HG03354 (cell line): ENCODE data around the gene SLC5A5.

Experiments
- ATAC-seq: cut with Tn5 transposase; IDR thresholded peaks from one replicate; pipeline ENCODE4 v1.9.1; 2021; ENCODE audit warnings: mild to moderate bottlenecking; ENCODE audit not compliant: unreplicated experiment, poor library complexity, severe bottlenecking

Gene SLC5A5

GRCh38 chr19:17871878-17872250, at the start of gene SLC5A5:
Gene SLC5A5 (plus strand): TSS chr19:17871945. CDS start chr19:17872320, 375 bp downstream.
- ATAC-seq, result no peak

GRCh38 chr19:17824339-17824738, 47.4 kb upstream of the SLC5A5 start:
- ATAC-seq, result no peak

DNA sequence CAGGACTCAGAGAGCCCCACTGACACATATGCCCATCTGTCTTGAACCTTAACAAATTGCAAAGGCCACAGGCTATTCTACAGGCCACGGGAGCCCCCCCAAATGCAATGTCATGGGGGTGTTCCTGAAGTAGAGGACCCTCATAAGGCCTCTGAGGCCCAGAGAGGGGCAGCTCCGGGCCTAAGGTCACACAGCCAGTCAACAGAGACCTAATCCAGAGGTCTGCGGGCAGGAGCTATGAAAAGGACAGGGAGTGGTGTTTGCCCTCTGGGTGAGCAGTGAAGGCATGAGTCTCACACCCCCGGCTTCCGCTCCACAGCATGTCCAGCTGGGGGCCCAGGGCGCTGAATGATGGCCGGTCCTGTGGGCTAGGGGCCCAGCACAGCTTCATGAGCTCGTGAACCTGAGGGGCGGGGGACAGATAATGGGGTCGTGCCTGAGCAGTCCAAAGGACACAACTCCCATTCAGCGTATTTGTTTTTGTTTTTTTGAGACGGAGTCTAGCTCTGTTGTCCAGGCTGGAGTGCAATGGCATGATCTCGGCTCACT, 45.2 kb upstream of the SLC5A5 start:
- ATAC-seq, result no peak

- ATAC-seq, result no peak
These were observed 41.7 kb upstream of the SLC5A5 start for GRCh38 chr19:17829855-17830566.

DNA sequence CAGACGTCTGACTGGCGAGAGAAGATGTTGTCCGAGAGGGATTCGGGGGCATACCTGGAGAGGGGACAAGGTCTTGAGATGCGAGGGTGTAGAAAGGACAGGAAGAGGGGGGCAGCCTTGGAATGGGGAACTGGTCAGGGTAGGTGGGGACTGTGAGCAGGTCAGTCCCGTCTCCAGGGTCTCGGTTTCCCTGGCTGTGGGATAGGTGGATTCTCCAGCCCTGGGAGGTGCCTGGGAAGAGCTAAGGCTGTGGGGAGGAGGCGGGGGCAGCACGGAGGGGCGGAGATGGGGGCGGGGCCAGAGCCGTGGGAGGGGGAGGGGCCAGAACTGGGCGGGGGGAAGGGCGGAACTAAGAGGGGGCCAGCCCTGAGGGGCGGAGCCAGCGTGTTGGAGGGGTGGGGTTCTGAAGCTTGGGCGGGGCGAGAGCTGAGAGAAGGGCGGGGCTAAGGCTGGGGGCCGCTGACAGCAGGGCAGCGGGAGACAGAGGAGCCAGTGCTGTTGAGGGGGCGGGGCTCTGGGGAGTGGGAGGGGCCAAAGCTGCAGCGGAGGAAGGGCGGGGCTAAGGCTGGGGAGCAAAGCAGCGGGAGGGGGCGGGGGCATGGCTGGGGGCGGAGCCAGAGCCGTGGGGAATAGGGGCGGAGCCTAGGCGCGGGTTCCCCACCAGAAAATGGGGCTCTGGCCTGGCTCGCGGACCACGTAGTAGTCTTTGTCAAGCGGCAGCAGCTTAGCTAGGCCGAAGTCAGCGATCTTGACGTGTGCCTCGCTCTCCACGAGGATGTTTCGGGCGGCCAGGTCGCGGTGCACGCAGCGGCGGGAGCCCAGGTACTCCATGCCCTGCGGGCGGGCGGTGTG, 41.0 kb upstream of the SLC5A5 start:
- ATAC-seq, result no peak

DNA sequence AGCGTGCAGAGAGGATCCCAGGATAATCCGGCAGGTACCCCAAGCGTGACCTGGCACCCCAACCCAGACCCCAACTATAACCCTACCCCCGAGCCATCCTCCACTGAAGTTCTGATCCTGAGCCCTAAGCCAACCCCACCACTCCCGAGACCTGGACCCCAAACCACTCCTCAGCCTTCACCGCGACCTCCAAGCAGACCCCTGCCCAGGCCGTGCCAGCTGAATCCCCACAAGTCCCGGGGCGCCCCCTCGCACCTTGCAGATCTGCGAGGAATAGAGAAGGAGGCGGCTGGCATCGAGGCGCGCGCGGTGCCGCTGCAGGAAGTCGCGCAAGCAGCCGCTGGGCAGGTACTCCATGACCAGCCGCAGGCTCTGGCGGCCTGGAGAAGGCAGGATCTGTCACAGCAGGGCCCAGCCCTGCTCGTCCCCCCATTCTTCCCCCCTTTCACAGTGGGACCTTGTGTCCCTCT, 40.3 kb upstream of the SLC5A5 start:
- ATAC-seq, result no peak

DNA sequence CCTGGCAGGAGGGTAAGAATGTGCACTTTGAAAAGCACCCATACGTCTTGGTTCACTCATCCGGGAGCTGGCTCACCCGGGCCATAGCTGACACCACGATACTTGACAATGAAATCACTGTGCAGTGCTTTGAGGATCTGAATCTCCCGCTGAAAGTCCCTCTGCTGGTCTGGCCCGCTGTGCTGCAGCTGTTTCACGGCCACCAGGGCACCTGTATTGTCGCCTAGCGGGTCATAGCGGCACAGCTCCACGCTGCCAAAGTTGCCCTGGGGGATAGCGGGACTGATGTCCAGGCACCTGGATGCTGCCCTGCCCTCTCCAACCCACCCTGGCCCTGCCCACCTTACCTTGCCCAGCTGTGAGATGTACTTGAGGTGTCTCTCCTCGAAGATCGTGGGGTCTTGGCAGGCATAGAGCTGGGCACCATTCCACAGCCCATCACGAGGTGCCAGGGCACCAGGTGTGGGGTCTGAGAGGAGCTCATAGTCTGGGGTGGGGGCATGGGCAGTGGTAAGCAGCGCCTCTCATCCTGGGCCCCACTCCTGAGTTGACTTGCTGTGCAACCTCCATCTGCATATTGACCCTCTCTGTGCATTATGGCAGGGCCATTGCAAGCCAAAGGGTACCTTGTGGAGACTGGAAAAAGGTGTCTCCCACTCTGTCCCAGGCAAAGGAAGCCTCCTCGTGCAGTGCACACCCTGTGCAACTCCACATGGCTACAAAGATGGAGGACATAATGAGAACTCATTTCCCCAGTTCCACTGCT, 39.1 kb upstream of the SLC5A5 start:
- no peak for ATAC-seq

DNA sequence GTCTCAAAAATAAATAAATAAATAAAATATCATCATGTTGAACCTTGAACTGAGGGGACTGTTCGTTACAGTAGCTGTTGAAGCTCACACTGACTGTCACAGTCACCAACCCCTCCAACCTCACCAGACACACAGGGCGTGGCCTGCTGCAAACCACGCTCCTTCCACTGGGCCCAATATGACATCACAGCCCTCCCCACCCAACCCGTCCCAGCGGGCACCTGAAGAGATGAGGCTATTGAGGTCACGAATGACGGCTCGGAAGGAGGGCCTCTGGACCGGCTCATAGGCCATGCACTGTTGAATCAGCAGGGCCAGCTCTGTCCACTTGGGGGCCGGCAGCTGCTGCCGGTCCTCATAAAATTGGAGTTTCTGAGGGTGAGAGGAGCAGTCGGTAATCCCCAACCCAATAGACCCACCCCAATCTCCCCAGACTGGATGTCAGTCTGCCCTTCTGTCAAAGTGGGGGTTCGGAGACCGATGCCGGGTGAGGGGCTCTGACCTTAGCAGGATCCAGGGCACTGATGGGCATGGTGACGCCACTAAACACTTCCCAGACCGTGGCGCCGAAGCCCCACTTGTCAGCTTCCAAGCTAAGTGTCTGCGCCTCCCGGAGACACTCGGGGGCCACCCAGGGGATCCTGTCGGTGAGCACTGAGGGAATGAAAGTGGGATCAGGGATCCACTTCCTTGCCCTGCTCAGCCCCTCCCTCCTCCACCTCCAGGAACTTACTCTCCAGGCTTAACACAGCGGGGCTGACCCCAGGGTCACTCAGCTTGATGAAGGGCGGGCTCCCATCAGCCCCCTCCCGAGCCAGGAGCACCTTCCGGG, 37.2 kb upstream of the SLC5A5 start:
- no peak for ATAC-seq

DNA sequence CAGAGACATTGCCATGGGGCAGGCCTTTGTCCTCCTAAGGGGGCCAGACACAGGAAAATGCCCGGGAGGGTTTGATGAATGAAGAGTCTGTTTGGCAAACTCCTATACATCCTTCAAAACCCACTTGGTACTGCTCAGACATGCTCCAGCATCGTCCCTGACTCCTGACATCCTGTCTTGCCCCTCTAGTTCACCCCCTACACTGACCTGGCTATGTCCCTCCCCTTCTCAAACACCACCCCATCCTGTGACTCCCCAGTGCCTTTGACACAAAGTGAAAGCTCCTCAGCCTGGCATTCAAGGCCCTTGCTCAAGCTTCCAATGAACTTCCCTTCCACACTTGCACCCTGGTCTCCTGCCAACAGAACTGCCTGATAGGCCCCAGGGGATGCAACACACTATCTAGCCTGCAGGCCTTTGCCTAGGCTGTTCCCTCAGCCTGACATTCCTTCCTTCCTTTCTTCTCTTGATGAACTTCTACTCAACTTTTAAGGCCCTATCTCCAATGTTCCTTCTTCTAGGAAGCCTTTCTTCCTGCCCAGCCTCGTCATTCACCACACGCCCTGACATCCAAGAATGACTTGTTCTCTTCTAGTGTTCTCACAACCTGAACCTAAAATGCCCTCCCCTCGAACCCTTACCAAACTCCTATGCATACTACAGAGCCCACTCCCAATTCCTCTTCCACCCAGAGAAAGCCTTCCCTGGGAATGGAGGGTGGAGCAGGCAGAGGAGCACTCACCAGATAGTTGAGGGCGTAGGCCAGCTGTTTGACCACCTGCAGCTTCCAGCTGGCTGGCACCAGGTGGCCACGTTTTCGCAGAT, 36.4 kb upstream of the SLC5A5 start:
- ATAC-seq, result no peak

DNA sequence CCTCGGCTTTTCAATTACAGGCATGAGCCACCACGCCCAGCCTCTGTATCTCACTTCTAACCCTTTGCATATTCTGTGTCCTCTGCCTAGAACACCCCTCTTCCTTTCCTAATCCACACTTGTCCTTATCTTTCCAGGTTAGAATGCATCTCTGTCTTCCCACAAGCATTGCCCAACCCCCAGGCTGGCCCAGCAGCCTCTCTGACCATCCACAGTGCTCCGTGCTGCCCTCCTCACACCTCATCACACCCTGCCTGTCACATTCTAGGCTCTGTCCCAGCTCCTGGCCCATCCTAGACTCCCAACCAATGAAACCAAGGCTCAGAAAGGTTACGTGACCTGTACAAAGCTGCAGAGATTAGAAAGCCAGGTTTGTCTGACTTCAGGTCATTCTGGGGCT, 35.2 kb upstream of the SLC5A5 start:
- ATAC-seq, result no peak

DNA sequence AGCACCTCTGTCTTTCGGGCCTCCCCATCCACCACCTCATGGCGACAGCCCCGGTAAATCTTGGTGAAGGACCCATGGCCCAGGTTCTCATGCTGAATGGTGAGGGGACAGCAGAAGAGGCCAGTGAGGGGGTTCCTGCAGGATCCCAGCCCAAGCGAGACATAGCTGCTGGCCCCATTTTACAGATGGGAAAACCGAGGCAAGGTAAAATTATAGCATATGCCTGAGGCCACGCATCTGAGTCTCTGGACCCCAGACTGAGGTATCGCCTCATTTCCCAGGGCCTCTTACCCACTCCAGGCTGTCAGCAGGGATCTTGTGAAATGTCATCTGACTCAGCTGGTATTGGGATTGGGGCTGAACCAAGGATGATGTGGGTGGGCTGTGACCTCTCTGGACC, 33.8 kb upstream of the SLC5A5 start:
- no peak for ATAC-seq

DNA sequence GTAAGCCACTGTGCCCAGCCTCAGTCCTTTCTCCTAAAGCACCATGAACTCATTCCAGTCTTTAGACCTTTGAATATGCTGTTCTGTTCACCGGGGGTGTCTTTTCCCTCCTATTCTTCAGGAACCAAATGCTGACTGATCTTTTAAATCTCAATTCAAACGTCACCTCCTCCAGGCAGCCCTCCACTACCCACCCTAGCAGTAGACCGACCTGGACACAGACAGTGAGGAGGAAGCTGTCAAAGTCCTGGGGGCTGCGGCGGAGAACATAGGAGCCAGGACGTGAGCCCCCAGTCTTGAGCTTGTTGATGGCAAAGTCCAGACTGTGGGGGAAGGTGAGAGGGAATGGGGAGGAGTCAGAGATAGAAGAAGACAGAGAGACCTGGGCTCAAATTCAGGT, 31.7 kb upstream of the SLC5A5 start:
- ATAC-seq, result no peak

DNA sequence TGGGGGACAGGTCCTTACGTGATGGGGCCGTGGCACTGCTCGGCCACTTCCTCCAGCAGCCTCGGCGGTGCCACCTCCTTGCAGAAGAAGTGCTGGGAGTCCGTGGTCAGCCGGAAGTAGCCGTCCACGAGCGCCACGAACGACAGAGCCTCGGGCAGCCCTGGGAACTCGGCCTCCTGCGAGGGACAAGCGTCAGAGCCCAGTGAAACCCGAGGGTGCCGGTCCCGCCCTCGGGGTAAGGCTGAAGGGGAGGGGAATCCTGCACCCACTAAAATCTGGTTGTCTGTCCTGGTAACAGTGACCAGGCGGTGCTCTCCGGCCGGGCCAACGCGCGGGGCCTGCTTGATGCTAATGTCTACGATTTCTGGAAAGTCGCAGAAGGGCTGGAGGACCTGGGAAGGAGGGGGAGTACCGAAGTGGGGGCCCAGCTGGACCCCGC, 30.4 kb upstream of the SLC5A5 start:
- ATAC-seq, result no peak

DNA sequence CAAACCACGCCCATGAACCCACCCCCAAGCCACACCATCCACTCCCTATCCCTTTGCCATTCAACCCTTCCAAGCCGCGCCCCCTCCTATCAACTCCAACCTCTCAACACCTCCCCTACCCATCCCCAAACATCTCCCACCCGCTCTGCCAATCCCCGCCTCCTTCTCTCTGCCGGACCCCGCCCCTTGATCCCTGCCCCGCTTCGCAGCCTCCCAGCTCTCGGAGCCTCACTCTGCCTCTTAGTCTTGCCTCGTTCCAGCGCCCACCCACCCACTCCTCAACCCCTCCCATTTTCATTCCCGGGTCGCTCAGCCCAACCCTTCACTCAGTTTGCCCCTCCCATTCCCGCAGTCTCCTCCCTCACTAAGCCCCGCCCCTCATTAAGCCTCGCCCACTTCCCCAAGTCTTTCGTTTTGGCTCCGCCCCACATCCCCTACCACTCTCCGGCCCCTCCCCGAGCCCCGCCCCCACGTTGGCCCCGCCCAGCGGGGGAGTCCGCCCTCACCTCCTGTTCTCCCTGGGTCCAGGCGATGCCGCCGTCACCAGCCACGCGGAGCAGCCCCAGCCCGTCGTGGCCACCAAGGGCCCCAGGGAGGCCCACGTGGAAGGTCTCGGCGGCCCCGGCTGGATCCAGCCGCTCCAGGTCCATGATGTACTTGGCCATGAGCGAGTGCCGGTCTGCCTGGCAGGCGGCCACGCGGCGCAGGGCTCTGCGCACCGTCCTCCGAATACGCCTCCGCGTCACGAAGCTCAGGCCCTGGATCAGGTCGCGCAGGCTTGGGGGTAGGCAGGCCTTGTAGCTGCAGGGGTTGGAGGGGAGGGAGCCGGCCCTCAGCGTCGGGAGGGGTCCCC, 29.7 kb upstream of the SLC5A5 start:
- no peak for ATAC-seq

DNA sequence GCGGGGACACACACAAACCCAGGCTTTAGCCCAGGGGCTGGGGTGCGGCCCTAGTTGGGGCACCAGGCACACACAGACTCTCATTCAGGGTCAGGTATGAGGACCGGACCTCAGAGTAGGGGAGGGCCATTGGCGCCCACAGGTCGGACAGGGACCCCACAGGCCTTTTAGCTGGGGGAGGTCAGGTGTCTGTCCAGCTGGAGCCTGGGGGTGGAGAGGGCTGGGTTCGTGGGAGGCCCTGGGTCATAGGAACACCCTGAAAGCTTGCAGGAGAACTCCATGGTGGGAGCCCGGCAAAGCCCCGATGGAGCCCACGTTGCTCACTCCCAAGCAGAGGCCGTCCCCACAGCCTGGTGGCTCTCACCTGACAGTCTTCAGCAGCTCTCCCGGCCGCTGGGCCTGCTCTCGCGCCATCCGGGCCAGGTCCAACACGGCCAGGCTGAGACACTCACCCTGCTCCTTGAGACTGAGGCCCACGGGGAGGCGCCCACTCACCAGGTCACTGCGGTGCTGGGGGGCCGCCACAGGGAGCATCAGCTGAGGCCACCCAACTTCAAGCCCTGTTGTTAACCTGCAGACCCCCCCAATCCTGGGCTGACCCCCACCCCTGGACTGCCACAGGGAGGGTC, 29.0 kb upstream of the SLC5A5 start:
- ATAC-seq, result no peak

DNA sequence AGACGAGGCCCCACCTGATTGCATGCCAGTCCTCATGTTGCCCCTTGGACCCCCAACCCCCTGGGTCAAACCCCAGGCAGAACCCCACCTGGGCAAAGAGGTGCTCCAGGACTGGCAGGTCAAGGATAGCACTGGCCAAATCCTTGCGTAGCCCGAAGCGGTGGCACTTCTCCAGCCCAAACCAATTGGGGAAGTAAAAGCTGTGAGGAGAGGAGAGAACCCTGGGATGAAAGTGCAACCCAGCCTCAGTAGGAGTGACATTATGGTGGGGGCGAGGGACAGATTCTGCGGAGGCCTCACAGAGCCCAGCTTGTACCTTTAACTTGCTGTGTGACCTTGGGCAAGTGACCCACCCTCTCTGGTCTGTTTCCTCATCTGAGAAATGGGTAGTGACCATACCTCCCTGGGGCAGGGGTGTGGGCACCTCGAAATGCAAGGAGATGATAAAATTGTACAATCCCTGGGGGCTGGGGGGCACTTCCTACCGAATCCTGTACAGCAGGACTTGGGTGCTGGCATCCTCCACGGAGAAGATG, 28.4 kb upstream of the SLC5A5 start:
- no peak for ATAC-seq
